Measurements from ENCODE around the gene TLR4.

GRCh38 chr9:117747386-117747970 lies 43.3 kb downstream of the TLR4 start:
- TF ChIP-seq CTCF (IDR thresholded peaks at IDR 0.05; ENCODE audit: poor library complexity, severe bottlenecking), result no peak
- TF ChIP-seq RAD21 (conservative IDR thresholded peaks at IDR 0.05), result no peak
- no peak for TF ChIP-seq EP300 (conservative IDR thresholded peaks at IDR 0.05; ENCODE audit: poor library complexity, severe bottlenecking)
- no peak for TF ChIP-seq EZH2 (IDR thresholded peaks at IDR 0.05; ENCODE audit: borderline replicate concordance, insufficient read depth, low read length, poor library complexity, severe bottlenecking)
- no peak for TF ChIP-seq TAF1 (IDR thresholded peaks at IDR 0.05; ENCODE audit: low read depth)
- no peak for TF ChIP-seq MXI1 (conservative IDR thresholded peaks at IDR 0.05; ENCODE audit: poor library complexity, severe bottlenecking)
- no peak for TF ChIP-seq SMC3 (conservative IDR thresholded peaks at IDR 0.05; ENCODE audit: poor library complexity)
- TF ChIP-seq POLR2AphosphoS5 (IDR thresholded peaks at IDR 0.05), result no peak

Data from neural cell (in vitro differentiated cells).